ENCODE results near the gene VAMP2.

The VAMP2 gene

GRCh38 chr17:8158267-8159031 lies 4.3 kb downstream of the VAMP2 start:
- in situ Hi-C loops (cut with MboI; ENCODE audit: low pct_unique_long_range_greater_than_20kb, low sequenced_read_pairs) = no loop called here

GRCh38 chr17:8156246-8156992 lies 6.3 kb downstream of the VAMP2 start:
- peak; percentile 100 for DNase-seq
- in situ Hi-C loops (cut with MboI; ENCODE audit: low pct_unique_long_range_greater_than_20kb, low sequenced_read_pairs) = no loop called here

More at GRCh38 chr17:8158267-8159031, 4.3 kb downstream of the VAMP2 start:
- peak; percentile 90 for DNase-seq

DNA sequence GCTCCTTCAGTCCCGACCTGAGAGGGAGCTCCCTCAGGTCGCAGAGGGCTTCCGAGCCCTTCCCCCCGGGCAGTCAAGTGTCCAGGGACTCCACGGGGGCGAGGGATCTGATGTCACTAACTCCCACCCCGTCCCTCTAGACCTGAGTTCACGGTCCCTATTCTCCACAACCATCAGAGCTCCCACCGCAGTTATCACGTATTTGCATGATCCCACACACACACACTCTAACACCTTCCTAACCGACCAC lies 6.8 kb downstream of the VAMP2 start:
- in situ Hi-C loops (cut with MboI; ENCODE audit: low pct_unique_long_range_greater_than_20kb, low sequenced_read_pairs) = no loop called here

DNA sequence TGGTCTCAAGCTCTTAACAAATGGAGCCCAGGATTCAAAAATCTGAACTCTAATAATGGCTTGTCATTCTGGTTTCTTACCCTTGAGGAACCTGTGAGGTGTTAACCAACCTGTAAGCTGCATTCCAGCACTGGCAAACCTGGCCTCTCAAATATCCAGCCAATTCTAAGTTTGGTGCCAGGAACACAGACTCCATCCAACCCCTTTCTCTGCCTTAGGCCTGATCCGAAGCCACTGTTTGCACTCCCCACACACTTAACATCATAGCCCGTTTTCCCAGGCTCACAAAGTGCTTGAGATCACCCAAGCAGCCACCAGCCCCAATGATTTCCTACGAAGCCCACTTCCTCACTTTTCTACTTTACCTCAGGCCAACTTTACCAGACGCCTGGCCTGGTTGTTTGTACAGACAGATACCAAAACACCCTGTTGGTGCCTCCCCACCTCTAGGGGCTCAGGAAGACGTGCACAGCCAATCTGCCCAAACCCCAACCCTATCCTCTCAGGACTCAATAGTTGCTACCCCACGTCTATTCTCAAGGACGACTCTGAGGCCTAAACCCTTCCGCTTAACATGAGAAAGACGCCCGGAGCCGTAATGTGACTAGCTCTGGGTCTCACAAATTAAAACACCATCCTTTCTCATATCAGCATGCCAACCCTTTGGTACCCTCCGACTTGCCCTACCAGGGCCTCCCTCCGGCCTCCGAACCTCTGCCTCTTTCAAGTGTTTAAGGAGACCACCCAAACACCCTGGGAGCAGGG lies 7.3 kb downstream of the VAMP2 start:
- in situ Hi-C loops (cut with MboI; ENCODE audit: low pct_unique_long_range_greater_than_20kb, low sequenced_read_pairs) = no loop called here
- no peak for DNase-seq

More for the DNA sequence above, 6.8 kb downstream of the VAMP2 start:
- no peak for DNase-seq

DNA sequence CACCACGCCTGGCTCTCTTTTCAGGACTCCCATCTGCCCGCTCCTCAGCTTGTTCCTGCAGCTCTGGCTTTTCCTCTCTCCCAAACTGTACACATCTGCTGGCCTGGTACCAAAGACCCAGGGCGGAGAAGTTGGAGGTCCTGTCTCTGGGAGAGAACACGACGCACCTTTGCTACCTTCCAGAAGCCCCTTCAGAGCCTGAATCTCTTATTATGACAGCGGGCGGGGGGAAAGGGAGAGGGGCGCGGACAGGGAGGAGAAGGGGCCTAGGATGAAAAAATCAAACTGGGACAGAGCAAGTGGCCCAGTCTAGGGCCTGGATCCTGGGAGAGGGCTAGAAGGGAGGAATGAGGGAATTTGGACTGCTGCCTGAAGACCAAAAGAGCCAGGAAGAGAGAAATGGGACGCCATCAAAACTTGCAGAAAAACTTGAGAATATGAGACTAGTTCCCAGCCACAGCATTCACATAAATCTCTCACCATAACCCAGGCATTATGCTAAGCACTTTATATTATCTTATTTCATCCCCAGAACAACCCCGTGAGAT lies 8.1 kb downstream of the VAMP2 start:
- in situ Hi-C loops (cut with MboI; ENCODE audit: low pct_unique_long_range_greater_than_20kb, low sequenced_read_pairs) = no loop called here
- DNase-seq = no peak

DNA sequence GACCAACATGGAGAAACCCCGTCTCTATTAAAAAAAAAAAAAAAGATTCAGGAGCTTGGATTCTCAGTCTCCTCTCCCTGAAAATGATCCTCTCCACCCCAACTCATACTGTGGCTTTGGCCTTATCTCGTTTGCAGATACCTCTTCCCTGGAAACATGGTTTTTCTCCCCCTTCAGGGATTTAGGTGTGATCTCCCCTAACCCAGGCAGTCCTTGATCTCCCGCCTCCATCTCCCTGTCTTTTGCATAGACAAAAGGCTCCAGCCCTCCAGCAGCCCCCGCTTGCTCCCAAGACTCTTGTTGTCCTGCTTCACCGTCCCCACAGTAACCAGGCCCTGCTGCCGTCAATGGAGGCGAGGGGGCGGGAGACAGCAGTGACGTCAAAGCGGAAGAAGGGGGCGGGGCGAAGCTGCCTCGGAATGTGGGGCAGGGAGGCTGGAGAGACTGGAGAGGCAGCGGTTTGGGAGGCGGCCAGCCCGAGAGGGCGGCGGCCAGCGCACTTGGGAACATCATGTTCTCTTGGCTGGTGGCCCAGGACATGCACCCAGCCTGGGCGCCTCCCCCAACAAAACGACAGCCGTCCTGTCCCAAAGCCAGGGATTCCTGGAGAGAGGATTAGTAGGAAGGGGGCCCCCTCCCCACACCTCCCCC lies 8.7 kb downstream of the VAMP2 start:
- in situ Hi-C loops (cut with MboI; ENCODE audit: low pct_unique_long_range_greater_than_20kb, low sequenced_read_pairs) = no loop called here
- DNase-seq = peak; percentile 96

DNA sequence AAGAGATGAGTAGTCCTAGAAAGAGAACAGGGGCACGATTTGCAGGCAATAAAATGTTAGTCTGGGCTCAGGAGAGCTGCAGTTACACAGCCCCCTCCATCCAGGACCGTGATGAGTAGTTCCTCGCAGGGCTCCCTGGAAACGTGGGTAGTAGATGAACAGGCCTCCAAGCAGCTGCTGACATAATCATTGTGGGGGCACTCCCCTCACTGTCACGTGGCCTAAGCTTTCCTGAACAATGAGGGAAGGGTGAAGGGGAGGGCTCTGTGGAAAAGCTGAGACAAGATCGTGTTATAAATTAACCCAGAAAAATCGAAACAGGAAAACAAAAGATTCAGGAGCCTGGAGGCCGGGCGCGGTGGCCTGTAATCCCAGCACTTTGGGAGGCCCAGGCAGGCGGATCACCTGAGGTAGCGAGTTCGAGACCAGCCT lies 9.2 kb downstream of the VAMP2 start:
- peak; percentile 51 for DNase-seq
- in situ Hi-C loops (cut with MboI; ENCODE audit: low pct_unique_long_range_greater_than_20kb, low sequenced_read_pairs) = no loop called here

DNA sequence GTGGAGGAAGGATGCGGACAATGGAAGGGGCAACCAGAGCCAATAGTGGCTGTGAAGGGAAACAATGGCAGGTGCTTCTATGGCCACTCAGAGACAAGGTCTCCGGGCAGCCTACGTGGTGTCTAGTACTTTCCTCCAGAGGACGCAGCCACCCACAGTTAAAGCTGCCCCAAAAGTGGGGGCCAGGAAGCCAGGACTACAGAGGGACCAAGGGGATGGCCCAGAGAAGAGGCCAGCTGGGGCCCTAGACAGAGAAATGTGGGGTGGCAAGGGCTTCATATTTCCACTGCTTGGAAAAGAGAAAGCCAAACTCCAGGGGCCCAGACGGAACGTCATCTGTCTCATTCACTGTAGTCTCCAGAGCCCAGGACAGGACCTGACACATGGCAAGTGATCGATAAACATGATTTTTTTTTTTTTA lies 9.7 kb downstream of the VAMP2 start:
- DNase-seq = no peak
- in situ Hi-C loops (cut with MboI; ENCODE audit: low pct_unique_long_range_greater_than_20kb, low sequenced_read_pairs) = no loop called here

GRCh38 chr17:8152112-8152775 lies 10.5 kb downstream of the VAMP2 start, which contains the start of gene PER1:
Gene PER1, minus strand, starts transcription at chr17:8152404. Its CDS starts 1,698 bp downstream, at chr17:8150706.
- peak; percentile 93 for DNase-seq
- in situ Hi-C loops (cut with MboI; ENCODE audit: low pct_unique_long_range_greater_than_20kb, low sequenced_read_pairs) = no loop called here

DNA sequence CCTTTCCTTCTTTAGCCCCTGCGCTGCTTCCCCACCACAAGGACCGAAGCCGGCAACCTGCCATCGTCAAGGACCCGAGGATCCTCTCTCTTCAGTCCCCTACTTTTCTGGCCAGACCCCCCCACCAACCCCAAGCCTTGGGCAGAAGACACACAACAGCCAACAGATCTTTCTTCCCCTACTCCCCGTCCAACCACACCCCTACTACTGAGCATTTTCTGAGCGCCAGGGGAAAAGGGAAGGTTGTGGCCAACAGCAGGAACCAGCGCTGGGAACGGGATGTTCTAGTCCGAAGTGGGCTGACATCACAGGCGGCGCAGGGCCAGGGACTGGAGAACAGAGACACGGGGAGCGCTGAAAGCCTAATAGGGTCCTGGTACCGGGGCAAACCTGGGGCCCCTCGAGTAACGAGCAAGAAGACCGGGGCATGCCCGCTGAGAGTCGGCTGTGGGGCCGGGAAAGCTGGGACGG lies 11.1 kb downstream of the VAMP2 start:
- DNase-seq = peak; percentile 62
- in situ Hi-C loops (cut with MboI; ENCODE audit: low pct_unique_long_range_greater_than_20kb, low sequenced_read_pairs) = no loop called here

DNA sequence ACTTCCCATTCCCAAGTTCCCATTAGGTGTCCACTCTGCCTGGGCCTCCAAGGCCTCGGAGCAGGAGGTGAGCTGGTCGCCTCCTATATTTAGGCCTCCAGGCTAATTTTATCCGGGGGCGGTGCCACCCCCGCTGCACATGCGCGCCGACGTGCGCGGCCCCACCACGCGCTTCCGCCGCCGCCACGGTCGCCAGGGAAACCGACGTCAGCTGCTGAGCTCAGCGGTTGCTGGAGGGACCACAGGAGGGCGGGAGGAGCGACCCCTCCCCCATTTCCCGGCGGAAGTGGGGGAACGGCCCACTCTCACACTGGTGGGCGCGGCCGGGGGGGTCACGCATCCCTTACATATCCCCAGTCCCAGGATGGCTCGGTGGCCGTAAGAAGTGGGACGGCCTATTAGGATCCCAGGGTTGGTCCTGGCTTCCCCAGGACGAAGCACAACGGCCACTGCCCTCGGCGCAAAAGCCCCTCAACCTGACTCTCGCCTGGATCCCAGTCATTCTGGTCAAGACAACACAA lies 11.6 kb downstream of the VAMP2 start:
- peak; percentile 92 for DNase-seq
- in situ Hi-C loops (cut with MboI; ENCODE audit: low pct_unique_long_range_greater_than_20kb, low sequenced_read_pairs) = no loop called here

DNA sequence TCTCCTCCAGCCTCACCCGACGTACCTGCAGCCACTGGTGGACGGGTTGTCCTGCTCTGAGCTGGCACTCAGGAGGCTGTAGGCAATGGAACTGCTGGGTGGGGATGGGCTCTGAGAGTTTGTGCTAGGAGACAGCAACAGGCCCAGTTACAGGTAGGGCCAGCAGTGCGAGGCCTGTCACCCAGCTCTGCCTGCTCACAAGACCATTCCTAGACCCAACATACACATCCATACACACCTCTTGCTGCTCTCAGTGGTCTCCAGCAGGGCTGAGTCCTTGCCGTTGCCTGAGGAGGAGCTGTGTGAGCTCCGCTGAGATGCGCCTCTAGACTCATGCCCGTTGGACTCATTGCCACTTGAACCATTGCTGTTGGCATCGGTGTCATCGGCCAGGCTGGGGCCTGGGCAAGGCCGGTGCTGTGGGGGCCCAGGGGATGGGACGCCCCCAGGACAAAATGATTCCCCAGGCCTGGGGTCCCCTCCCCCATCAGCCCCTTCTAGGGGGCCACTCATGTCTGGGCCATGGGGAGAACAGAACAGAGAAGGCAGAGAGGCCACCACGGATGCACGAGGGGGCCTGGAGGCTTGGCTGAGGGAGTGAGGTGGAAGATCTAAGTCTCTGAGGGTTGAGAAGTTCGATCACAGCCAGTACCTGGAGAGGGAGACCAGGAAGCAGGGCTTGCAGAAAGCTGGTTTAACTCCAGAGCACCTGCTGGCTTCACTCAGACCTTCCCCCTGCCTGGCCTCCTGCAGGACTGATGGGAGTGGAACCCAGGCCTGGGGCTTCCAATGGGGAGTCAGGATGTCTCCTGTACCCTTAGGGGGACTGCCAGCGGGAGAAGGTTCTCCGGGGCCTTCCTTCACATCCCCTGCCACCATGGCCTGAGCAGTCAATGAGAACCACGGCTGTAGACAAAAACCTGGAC lies 12.3 kb downstream of the VAMP2 start:
- in situ Hi-C loops (cut with MboI; ENCODE audit: low pct_unique_long_range_greater_than_20kb, low sequenced_read_pairs) = no loop called here
- no peak for DNase-seq

- no peak for DNase-seq
- in situ Hi-C loops (cut with MboI; ENCODE audit: low pct_unique_long_range_greater_than_20kb, low sequenced_read_pairs) = no loop called here
Observed at GRCh38 chr17:8149419-8150193, 13.1 kb downstream of the VAMP2 start.

- in situ Hi-C loops (cut with MboI; ENCODE audit: low pct_unique_long_range_greater_than_20kb, low sequenced_read_pairs) = no loop called here
- DNase-seq = no peak
Observed at GRCh38 chr17:8148560-8148959, 14.2 kb downstream of the VAMP2 start.

GRCh38 chr17:8147805-8148404 lies 14.8 kb downstream of the VAMP2 start:
- no peak for DNase-seq
- in situ Hi-C loops (cut with MboI; ENCODE audit: low pct_unique_long_range_greater_than_20kb, low sequenced_read_pairs) = no loop called here

DNA sequence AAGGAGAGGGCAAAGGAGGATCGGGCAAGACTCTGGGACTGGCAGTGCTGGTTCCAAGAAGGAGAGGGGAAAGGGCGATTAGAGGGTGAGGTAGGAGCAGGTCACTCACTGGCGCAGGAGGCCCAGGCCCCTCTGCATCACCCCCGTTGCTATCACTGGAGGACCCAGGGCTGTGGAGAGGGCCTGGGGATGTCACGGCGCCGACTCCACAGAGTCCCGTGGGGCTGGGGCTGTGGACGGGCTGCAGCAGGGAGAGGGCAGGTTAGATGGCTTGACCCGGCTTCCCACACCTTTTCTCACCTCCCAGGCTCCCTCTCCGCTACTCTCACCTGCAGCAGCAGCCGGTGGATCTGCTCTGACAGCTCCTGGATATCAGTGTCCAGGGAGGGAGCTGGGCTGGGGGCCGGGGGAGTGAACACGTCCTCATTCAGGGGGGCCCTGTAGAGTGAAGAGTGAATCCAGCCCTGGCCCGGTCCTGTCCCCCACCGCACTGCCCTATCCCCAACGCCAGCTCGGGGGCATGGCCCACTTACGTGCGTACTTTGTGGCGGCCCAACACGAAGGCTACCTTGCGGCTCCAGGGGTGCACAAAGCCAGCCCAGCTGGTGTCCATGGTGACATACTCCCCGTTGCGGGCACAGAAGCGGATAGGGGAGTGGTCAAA lies 15.5 kb downstream of the VAMP2 start:
- in situ Hi-C loops (cut with MboI; ENCODE audit: low pct_unique_long_range_greater_than_20kb, low sequenced_read_pairs) = no loop called here
- DNase-seq = no peak

All from KBM-7 (cell line).